Activated T-cell treated with anti-CD3 and anti-CD28 coated beads, Interleukin-2, amount 50 U/mL, for 72 hours (primary cell): ENCODE measurements around the gene ADGRG2. TPM values are rescaled to one million over a fixed set of nuclear protein-coding genes. Genes with fewer than 3 reads are reported as not detected.
"Not testable (repeated sequence)": the region's sequence is repeated elsewhere in the genome, so short reads cannot be mapped to it uniquely, and the experiment has no call there.

Experiments used
- ATAC-seq, 2 donors: fragments of 150-1000 bp; cut with Tn5 transposase; replicated peaks in 1 of 2; 2 replicates each; pipeline ENCODE4 v1.10.0; 2021; ENCODE audit warnings: moderate library complexity in 2 of 2, mild to moderate bottlenecking in 1 of 2
- DNase-seq, 2 donors: peaks; one replicate each; pipeline ENCODE4 v3.0.0; 2021 to 2022; ENCODE audit warnings: mixed read lengths in 1 of 2
- H3K27ac Mint-ChIP-seq: one replicate; pipeline ENCODE4 v1.8.0; 2022; ENCODE audit warnings: mild to moderate bottlenecking, moderate library complexity, mixed read lengths
- H3K27me3 Mint-ChIP-seq: one replicate; pipeline ENCODE4 v1.8.0; 2022; ENCODE audit warnings: low read depth, mixed read lengths
- H3K36me3 Mint-ChIP-seq, 2 donors: one replicate each; pipeline ENCODE4 v1.8.0; 2022; ENCODE audit warnings: mixed read lengths in 2 of 2, mild to moderate bottlenecking in 1 of 2; ENCODE audit not compliant: insufficient read depth in 2 of 2
- H3K4me1 Mint-ChIP-seq: one replicate; pipeline ENCODE4 v1.8.0; 2022; ENCODE audit warnings: low read depth, mixed read lengths
- H3K4me3 Mint-ChIP-seq, 2 donors: one replicate each; pipeline ENCODE4 v1.8.0; 2022; ENCODE audit warnings: mild to moderate bottlenecking in 2 of 2, mixed read lengths in 2 of 2, moderate library complexity in 2 of 2
- H3K9me3 Mint-ChIP-seq, 2 donors: one replicate each; pipeline ENCODE4 v1.8.0; 2022; ENCODE audit warnings: mixed read lengths in 2 of 2
- total RNA-seq, 2 donors: library from RNA; stranded (reverse); gene quantifications; one replicate each; pipeline ENCODE4 v1.2.3, GENCODE V29; 2022

The ADGRG2 gene
- total RNA-seq, 2 donors from 2014 or later = 0.12 TPM; not detected in 1

GRCh38 chrX:18984381-18985185 lies 137.7 kb downstream of the ADGRG2 start:
- H3K4me1 Mint-ChIP-seq = peaks cover 7% of the 10 kb centered on the region
- peak overlapping the region; percentile 83 to 97 for H3K4me3 Mint-ChIP-seq
- peaks cover 6% of the 10 kb centered on the region for H3K27me3 Mint-ChIP-seq
- ATAC-seq (peak; percentile 91), DNase-seq (peak; percentile 82 to 87)
- H3K9me3 Mint-ChIP-seq = no peaks in the 10 kb centered on the region
- H3K27ac Mint-ChIP-seq = peak overlapping the region; percentile 91
- peaks cover 0 to 4% of the 10 kb centered on the region in 2 donors for H3K36me3 Mint-ChIP-seq

- H3K36me3 Mint-ChIP-seq = peaks cover 0 to 4% of the 10 kb centered on the region in 2 donors
- ATAC-seq (peak; percentile 39 to 41), DNase-seq (peak; percentile 60 to 62)
- peaks cover 7% of the 10 kb centered on the region for H3K4me1 Mint-ChIP-seq
- peaks cover 6% of the 10 kb centered on the region for H3K27me3 Mint-ChIP-seq
- H3K9me3 Mint-ChIP-seq = no peaks in the 10 kb centered on the region
- peak within 1 kb of the TSS; percentile 83 to 97 for H3K4me3 Mint-ChIP-seq
- peak within 1 kb of the TSS; percentile 91 for H3K27ac Mint-ChIP-seq
These were observed 138.4 kb downstream of the ADGRG2 start, which contains the start of gene PHKA2 for GRCh38 chrX:18983666-18984380. TSS of gene PHKA2 (minus strand) at chrX:18984114. CDS start at chrX:18983932, 182 bp downstream.

GRCh38 chrX:18981124-18981807 lies 141.0 kb downstream of the ADGRG2 start:
- ATAC-seq (no peak), DNase-seq (no peak)
- Mint-ChIP-seq H3K9me3 (no peaks in the 10 kb centered on the region), H3K27ac (peak overlapping the region; percentile 37), H3K27me3 (peaks cover 6% of the 10 kb centered on the region), H3K36me3 (peaks cover 0 to 4% of the 10 kb centered on the region in 2 donors), H3K4me1 (peaks cover 7% of the 10 kb centered on the region), H3K4me3 (no peak overlapping the region)

GRCh38 chrX:18980262-18980661 lies 142.0 kb downstream of the ADGRG2 start:
- not testable (repeated sequence) for H3K4me1 Mint-ChIP-seq, ATAC-seq, H3K36me3 Mint-ChIP-seq, H3K4me3 Mint-ChIP-seq, H3K27ac Mint-ChIP-seq, DNase-seq, H3K27me3 Mint-ChIP-seq, H3K9me3 Mint-ChIP-seq

- H3K27me3 Mint-ChIP-seq = peaks cover 16% of the 10 kb centered on the region
- no peak overlapping the region for H3K4me3 Mint-ChIP-seq
- no peak overlapping the region for H3K27ac Mint-ChIP-seq
- peaks cover 0 to 2% of the 10 kb centered on the region in 2 donors for H3K36me3 Mint-ChIP-seq
- no peaks in the 10 kb centered on the region for H3K9me3 Mint-ChIP-seq
- ATAC-seq (no peak), DNase-seq (no peak)
- no peaks in the 10 kb centered on the region for H3K4me1 Mint-ChIP-seq
These were observed 147.3 kb downstream of the ADGRG2 start for GRCh38 chrX:18974993-18975392.

GRCh38 chrX:18973527-18974192 lies 148.6 kb downstream of the ADGRG2 start:
- Mint-ChIP-seq H3K4me1 (no peaks in the 10 kb centered on the region), H3K4me3 (no peak overlapping the region), H3K27me3 (peaks cover 16% of the 10 kb centered on the region), H3K9me3 (no peaks in the 10 kb centered on the region), H3K27ac (no peak overlapping the region), H3K36me3 (peaks cover 0 to 2% of the 10 kb centered on the region in 2 donors)
- no peak for ATAC-seq
- DNase-seq = no peak

- Mint-ChIP-seq H3K4me3 (no peak overlapping the region), H3K27ac (no peak overlapping the region), H3K9me3 (no peaks in the 10 kb centered on the region), H3K36me3 (peaks cover 0 to 2% of the 10 kb centered on the region in 2 donors), H3K27me3 (peaks cover 16% of the 10 kb centered on the region), H3K4me1 (no peaks in the 10 kb centered on the region)
- ATAC-seq = no peak
- DNase-seq = no peak
These were observed 150.8 kb downstream of the ADGRG2 start for GRCh38 chrX:18971506-18971905.

- no peaks in the 10 kb centered on the region for H3K4me1 Mint-ChIP-seq
- no peaks in the 10 kb centered on the region for H3K9me3 Mint-ChIP-seq
- H3K4me3 Mint-ChIP-seq = no peak overlapping the region
- no peak for ATAC-seq
- H3K27me3 Mint-ChIP-seq = peaks cover 15% of the 10 kb centered on the region
- no peak overlapping the region for H3K27ac Mint-ChIP-seq
- no peaks in the 10 kb centered on the region for H3K36me3 Mint-ChIP-seq
- DNase-seq = no peak
These were observed 151.8 kb downstream of the ADGRG2 start for GRCh38 chrX:18970465-18970864.

GRCh38 chrX:18966624-18967023 lies 155.6 kb downstream of the ADGRG2 start:
- no peak for ATAC-seq
- no peak for DNase-seq
- Mint-ChIP-seq H3K36me3 (no peaks in the 10 kb centered on the region), H3K9me3 (no peaks in the 10 kb centered on the region), H3K4me3 (no peak overlapping the region), H3K27me3 (no peaks in the 10 kb centered on the region), H3K27ac (no peak overlapping the region), H3K4me1 (peaks cover 5% of the 10 kb centered on the region)

GRCh38 chrX:18964901-18965300 lies 157.4 kb downstream of the ADGRG2 start:
- Mint-ChIP-seq H3K9me3 (no peaks in the 10 kb centered on the region), H3K4me1 (peaks cover 5% of the 10 kb centered on the region), H3K27me3 (no peaks in the 10 kb centered on the region), H3K36me3 (no peaks in the 10 kb centered on the region), H3K4me3 (no peak overlapping the region), H3K27ac (no peak overlapping the region)
- DNase-seq (no peak), ATAC-seq (no peak)

- no peak overlapping the region for H3K27ac Mint-ChIP-seq
- H3K4me1 Mint-ChIP-seq = peaks cover 5% of the 10 kb centered on the region
- ATAC-seq (no peak), DNase-seq (no peak)
- H3K4me3 Mint-ChIP-seq = no peak overlapping the region
- H3K9me3 Mint-ChIP-seq = no peaks in the 10 kb centered on the region
- no peaks in the 10 kb centered on the region for H3K36me3 Mint-ChIP-seq
- H3K27me3 Mint-ChIP-seq = no peaks in the 10 kb centered on the region
These were observed 158.2 kb downstream of the ADGRG2 start for GRCh38 chrX:18964026-18964425.

GRCh38 chrX:18962329-18962728 lies 159.9 kb downstream of the ADGRG2 start:
- H3K9me3 Mint-ChIP-seq = no peaks in the 10 kb centered on the region
- peaks cover 5% of the 10 kb centered on the region for H3K4me1 Mint-ChIP-seq
- H3K36me3 Mint-ChIP-seq = no peaks in the 10 kb centered on the region
- H3K4me3 Mint-ChIP-seq = no peak overlapping the region
- no peak overlapping the region for H3K27ac Mint-ChIP-seq
- H3K27me3 Mint-ChIP-seq = no peaks in the 10 kb centered on the region
- DNase-seq (no peak), ATAC-seq (no peak)
